Left colon (tissue), 2 donors: ENCODE data around the gene BCAN. TPM values are rescaled to one million over a fixed set of nuclear protein-coding genes. Genes with fewer than 3 reads are reported as not detected.

Source experiments
- ATAC-seq: fragments of 200-7000 bp; cut with Tn5 transposase; one replicate; pipeline ENCODE4 v1.9.1; 2020; ENCODE audit warnings: mild to moderate bottlenecking, moderate library complexity
- DNase-seq, 2 donors: peaks; one replicate each; pipeline ENCODE4 v3.0.0-alpha.2; 2020
- intact Hi-C, 2 donors: fragments of 100-400 bp; cut with DNase I in 1 of 2; cut with micrococcal nuclease in 1 of 2; formaldehyde crosslinking; loops; one replicate each; pipeline versions ENCODE4 v1.11.2 to v1.14.0; 2022; cut with DNase I, micrococcal nuclease
- total RNA-seq, 2 donors: library from RNA; stranded (reverse); fragmentation: NEBNext Ultra II Directional; extraction: Animal tissue kit (Norgen Biotek cat#: 25700); gene quantifications; one replicate each; pipeline ENCODE4 v1.2.1, GENCODE V29; 2021
- donor health status: DM: no; HTN: no; CAD: no.
- donor health status: DM: yes; HTN: yes; CAD: no.

BCAN gene
- total RNA-seq, 2 donors from 2014 or later = not detected

- ATAC-seq (no peak), DNase-seq (no peak)
- intact Hi-C loops = no loop called here
Measured at GRCh38 chr1:156703741-156704140, 61.8 kb downstream of the BCAN start.

GRCh38 chr1:156704166-156704711 lies 62.3 kb downstream of the BCAN start:
- no peak for ATAC-seq
- intact Hi-C loops = no loop called here
- DNase-seq = no peak

GRCh38 chr1:156704930-156705320 lies 63.0 kb downstream of the BCAN start:
- no peak for ATAC-seq
- peak; percentile 26 to 48 for DNase-seq
- intact Hi-C loops = no loop called here

- ATAC-seq (no peak), DNase-seq (peak in 1 of 2 donors; percentile 35)
- intact Hi-C loops = no loop called here
Measured at GRCh38 chr1:156705321-156705917, 63.5 kb downstream of the BCAN start, which contains the start of gene CRABP2. Gene CRABP2 (minus strand): TSS chr1:156705583. CDS start chr1:156705446, 137 bp downstream.

GRCh38 chr1:156705918-156706656 lies 64.2 kb downstream of the BCAN start:
- ATAC-seq (peak; percentile 43), DNase-seq (peak in 1 of 2 donors; percentile 76)
- intact Hi-C loops = no loop called here

- peak; percentile 45 for ATAC-seq
- peak; percentile 61 to 71 for DNase-seq
- intact Hi-C loops = no loop called here
Measured at GRCh38 chr1:156706657-156707416, 64.9 kb downstream of the BCAN start.

GRCh38 chr1:156707417-156708217 lies 65.7 kb downstream of the BCAN start:
- DNase-seq (no peak), ATAC-seq (no peak)
- intact Hi-C loops = no loop called here

- ATAC-seq = no peak
- intact Hi-C loops = no loop called here
- DNase-seq = no peak
Measured at GRCh38 chr1:156708218-156708661, 66.3 kb downstream of the BCAN start.

- no peak for ATAC-seq
- no peak for DNase-seq
- intact Hi-C loops = no loop called here
Measured at GRCh38 chr1:156709031-156709430, 67.1 kb downstream of the BCAN start.

Other genes starting within 250 kb of the BCAN start
- 10 to 100 TPM; 45.9 to 66.4 TPM for gene MEF2D, start 141.3 kb upstream of the BCAN start, total RNA-seq
- 10 to 100 TPM in 1 of 2 donors, 1 to 10 TPM in 1; 2.8 to 10.5 TPM for gene IQGAP3, start 69.6 kb upstream of the BCAN start, total RNA-seq
- under 1 TPM in 1 of 2 donors, not detected in 1; 0.28 TPM for gene TTC24, start 62.4 kb upstream of the BCAN start, total RNA-seq
- gene NAXE, start 50.3 kb upstream of the BCAN start, total RNA-seq = 10 to 100 TPM; 78.0 to 87.7 TPM
- 10 to 100 TPM; 13.8 to 20.1 TPM for gene GPATCH4, start 40.6 kb upstream of the BCAN start, total RNA-seq
- gene HAPLN2, start 22.7 kb upstream of the BCAN start, total RNA-seq = not detected
- gene NES, start 35.3 kb downstream of the BCAN start, total RNA-seq = 1 to 10 TPM; 3.6 to 6.8 TPM
- under 1 TPM; 0.73 to 0.98 TPM for gene CRABP2, start 63.5 kb downstream of the BCAN start, total RNA-seq
- 10 to 100 TPM; 40.6 to 47.9 TPM for gene METTL25B, start 86.4 kb downstream of the BCAN start, total RNA-seq
- gene ISG20L2, start 86.6 kb downstream of the BCAN start, total RNA-seq = 10 to 100 TPM; 24.2 to 28.3 TPM
- gene MRPL24, start 99.0 kb downstream of the BCAN start, total RNA-seq = 10 to 100 TPM; 37.7 to 60.2 TPM
- gene HDGF, start 109.6 kb downstream of the BCAN start, total RNA-seq = 100 to 1,000 TPM; 198 to 243 TPM
- gene PRCC, start 125.4 kb downstream of the BCAN start, total RNA-seq = 10 to 100 TPM; 51.2 to 59.6 TPM
- 1 to 10 TPM; 1.4 to 2.4 TPM for gene SH2D2A, start 174.7 kb downstream of the BCAN start, total RNA-seq
- gene INSRR, start 217.0 kb downstream of the BCAN start, total RNA-seq = not detected
- gene NTRK1, start 218.7 kb downstream of the BCAN start, total RNA-seq = under 1 TPM in 1 of 2 donors, not detected in 1; 0.95 TPM